Measurements from ENCODE around the gene HELZ2.

Gene HELZ2

GRCh38 chr20:63549679-63550282, 24.3 kb downstream of the HELZ2 start:
- DNase-seq, result no peak

GRCh38 chr20:63549019-63549418, 25.0 kb downstream of the HELZ2 start:
- no peak for DNase-seq

- no peak for DNase-seq
Measured at GRCh38 chr20:63548542-63548941, 25.5 kb downstream of the HELZ2 start.

DNA sequence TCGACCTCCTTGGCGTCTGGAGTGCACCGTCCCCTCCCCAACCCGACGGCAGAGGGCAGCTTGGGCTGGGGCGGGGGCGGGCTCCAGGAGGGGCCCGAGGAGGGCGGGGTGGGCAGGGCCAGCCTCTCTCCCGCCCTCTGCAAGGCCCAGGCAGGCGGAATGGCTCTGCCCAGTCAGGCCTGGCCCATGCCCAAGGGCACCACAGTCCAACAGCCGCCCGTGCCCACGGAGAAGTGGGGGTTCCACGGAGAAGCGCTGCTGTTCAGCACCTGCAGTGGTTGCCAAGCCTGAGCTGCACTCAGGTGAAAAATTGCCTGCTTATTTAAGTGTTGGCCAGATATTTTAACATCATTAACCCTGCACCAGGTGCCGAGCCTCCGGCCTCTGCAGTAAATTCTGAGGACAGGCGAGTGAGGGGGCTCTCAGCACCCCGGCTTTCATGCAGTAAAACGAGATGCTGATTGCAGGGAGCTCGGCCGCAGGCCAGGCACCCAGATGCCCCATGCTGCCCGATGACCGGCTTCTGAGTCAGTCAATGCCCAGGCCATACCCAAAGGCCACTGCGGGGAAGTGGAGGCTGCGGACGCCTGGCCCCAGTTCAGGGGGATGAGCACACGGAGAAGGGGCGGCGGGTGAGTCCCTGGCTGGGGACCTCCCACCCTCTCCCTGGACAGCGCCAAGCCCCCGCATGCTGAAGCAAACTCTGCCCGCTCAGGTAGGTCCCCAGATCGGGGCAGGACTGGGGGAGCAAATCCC, 26.1 kb downstream of the HELZ2 start, which contains the start of gene SRMS:
TSS of gene SRMS (minus strand) at position 25 of the 756 bp plus-strand sequence. CDS start 286 bp downstream, outside the sequence.
- DNase-seq, result no peak

DNA sequence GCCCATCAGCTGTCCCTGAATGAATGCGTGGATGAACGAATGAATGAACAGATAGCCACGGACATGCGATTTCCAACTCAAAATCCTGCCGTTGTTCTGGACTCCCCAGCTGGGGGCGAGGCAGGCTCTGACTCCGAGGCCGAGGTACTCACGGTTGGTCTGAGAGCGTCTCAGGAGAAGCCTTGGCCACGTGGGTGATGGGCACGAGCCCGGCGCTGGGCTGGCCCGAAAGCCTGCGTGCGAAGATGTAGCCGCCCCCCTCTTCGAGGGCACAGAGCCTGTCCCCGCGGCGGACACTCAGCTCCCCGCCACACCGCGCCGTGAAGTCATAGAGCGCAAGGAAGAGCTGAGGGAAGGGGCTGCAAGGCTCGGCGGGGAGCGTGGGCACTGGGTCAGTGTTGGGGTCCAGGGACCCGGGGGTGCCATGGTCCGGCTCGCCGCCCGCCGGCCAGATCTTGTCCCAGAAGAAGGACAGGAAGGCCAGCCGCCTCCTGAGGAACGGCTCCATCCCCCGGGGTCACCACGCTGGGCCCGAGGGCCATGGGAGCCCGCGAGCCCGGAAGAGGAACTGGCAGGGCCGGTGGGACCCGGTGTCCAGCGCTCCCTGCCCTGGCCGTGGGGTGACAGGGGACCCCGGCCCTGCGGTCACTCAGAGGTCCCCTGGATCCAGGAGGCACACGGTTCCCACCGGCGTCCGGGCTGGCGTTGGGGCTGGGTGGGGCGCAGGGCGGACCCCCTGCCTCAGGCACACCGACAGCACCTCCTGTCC, 26.9 kb downstream of the HELZ2 start:
- no peak for DNase-seq

- no peak for DNase-seq
Measured at GRCh38 chr20:63546256-63546955, 27.6 kb downstream of the HELZ2 start.

DNA sequence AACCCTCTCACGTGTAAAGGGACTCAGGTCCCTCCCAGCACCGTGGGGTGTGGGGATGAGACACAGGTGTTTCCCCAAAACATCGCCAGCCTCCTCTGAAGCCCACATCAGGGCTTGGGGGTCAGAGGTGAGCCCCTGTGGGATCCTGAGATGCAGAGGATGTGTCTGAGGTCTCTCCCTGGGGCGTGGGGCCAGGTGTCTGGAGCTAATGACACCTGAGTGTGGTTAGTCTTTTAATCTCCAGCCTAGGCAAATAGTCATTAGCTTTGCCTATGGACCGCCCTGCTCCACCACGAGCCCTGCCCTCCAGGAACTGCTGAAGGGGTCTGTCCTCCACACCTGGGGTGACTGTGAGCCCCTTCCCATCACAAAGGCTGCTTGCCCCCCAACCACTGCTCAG, 28.2 kb downstream of the HELZ2 start:
- no peak for DNase-seq

DNA sequence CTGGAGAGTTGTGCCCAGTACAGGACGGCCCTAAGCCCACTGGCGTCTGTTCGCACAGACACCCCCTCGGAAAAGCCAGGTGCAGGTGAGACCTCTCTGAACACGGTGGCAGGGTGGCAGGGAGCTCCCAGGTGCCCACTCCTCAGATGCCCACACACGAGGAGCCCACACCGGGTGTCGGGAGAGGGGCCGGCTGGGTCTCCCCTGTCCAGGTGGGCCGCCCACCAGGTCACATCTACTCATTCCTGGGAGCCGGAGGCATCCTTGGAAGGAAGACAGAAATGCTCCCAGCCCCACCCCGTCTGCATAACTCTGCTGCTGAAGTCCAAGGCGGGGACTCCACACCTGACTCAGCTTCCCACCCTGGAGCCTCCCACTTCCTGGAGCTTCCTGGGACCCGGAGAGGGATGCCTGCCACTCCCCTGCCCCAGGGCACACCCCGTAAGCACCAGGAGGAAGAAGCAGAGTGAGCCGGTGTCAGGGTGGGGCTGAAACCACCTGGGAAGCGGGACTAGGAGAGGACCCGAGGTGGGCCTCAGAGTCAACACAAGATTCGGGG, 29.0 kb downstream of the HELZ2 start:
- no peak for DNase-seq

DNA sequence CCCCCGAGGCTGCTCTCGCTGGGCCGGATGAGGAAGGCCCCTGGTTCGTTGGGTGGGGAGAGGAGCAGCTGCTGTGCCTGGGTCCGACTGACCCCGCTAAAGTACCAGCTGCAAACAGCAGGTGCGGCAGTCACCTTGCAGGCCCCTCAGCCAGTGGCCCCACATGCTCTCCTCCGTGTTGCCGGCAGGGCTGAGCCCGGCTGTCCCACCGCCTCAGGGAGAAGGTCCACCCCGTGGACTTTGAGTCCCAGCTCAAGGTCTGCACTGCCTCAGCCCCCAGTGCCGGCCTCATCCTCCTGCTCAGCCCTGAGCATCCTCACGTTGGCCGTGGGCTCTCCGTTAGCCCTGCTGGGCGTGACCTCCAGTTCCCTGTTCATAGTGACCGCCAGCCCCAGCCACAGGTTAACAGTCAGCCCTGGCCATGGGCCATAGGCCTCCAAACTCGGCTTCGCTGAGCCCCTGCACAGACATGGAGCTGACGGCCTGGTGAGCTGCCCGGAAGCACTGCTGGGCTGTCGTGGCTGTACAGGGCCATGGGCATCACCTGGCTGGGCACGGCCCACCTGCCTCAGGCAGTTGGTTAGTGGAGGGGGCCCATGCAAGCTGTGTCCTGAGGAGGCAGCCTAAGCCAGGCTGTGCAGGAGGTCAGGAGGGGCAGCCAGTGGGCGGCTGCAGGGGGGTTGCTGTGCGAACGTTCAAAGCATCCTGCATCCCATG, 29.6 kb downstream of the HELZ2 start:
- no peak for DNase-seq

DNA sequence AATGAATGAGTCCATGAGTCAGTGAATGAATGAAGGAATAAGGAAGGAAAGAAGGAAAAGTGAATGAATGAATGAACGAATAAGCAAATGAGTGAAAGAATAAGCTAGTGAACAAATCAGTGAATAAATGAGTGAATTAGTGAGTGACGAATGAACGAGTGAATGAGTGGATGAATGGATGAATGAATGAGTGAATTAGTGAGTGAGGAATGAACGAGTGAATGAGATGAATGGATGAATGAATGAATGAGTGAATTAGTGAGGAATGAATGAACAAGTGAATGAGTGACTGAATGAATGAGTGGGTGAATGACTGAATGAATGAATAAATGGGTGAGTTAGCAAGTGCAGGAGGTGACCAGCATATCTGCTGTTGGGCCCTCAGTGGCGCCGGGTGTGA, 30.3 kb downstream of the HELZ2 start:
- no peak for DNase-seq

- no peak for DNase-seq
Measured at GRCh38 chr20:63543131-63543530, 30.9 kb downstream of the HELZ2 start.

GRCh38 chr20:63542696-63543095, 31.3 kb downstream of the HELZ2 start:
- DNase-seq, result no peak

DNA sequence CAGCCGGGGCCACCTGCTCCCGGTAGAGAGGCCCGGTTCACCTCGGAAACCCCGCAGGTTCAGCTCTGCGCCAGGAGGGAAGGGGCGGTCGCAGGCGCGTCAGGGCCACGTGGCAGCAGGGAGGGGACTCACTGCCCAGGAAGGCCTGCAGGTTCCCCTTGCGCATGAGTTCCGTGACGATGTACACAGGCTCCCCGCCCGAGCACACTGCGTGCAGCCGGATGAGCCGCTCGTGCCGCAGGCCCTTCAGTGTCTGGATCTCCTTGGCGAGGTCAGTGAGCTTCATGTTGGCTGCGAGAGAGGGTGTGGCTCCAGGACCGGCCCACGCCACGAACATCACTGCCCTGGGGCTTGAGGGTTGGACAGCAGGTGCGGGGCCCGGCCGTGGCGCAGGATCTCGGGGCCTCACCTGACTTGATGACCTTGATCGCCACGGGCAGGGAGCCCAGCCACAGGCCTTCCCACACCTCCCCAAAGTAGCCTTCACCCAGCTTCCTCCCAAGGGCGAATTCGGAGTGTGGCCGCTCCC, 31.9 kb downstream of the HELZ2 start:
- no peak for DNase-seq

GRCh38 chr20:63541371-63541770, 32.7 kb downstream of the HELZ2 start:
- DNase-seq, result no peak

GRCh38 chr20:63540417-63541186, 33.4 kb downstream of the HELZ2 start:
- no peak for DNase-seq

- no peak for DNase-seq
Measured at GRCh38 chr20:63539441-63540370, 34.3 kb downstream of the HELZ2 start.

DNA sequence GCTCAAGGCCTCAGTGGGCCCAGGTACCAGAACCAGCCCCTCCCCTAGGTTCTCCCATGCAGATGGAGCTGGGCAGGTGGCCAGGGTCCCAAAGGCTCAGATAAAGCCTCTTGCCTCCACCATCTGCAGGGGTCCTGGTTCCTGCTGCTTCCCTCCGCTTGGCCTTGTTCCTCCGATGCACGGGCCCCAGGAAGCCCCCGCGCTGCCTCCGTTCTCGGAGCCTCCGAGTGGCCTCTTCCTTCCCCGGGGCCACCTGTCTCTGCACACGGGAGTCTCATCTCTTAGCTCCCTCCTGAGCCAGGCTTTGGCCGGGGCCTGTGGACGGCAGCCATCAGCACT, 35.0 kb downstream of the HELZ2 start:
- DNase-seq, result no peak

- no peak for DNase-seq
Measured at GRCh38 chr20:63538204-63539091, 35.6 kb downstream of the HELZ2 start.

All from NCI-H526 treated with DMSO at 0.1 percent for 48 hours (cell line).